ENCODE data around the gene RNF207. TPM values are rescaled to one million over a fixed set of nuclear protein-coding genes. Genes with fewer than 3 reads are reported as not detected.

Gene RNF207
- total RNA-seq, 4 donors from 2014 or later = 56.9 to 153 (median 118) TPM

DNA sequence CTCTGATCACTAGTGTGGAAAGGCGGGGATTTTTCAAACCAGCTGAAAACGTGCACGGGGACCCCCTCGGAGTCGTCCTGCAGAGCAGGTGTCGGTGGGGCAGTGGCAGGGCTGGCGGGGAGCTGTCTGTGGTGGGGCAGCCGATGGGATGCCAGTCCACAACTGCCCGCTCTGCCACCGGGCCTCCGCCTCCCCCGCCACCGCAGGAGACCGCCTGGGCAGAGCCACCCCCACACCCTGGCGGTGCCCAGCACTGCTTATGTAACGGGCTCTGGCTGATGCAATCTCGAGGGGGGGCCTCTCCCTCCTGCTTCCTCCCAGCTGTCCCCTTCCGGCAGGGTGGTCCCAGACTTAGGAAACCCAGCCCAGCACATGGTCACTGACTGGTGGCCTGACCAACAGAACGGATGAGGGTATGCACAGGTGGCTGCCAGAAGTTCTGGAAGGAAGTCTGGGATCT lies 35.1 kb upstream of the RNF207 start:
- H3K27ac ChIP-seq = no peak overlapping the region
- no peak for DNase-seq
- TF ChIP-seq POLR2A (IDR thresholded peaks at IDR 0.05) = no peak
- TF ChIP-seq, protein P1, sequence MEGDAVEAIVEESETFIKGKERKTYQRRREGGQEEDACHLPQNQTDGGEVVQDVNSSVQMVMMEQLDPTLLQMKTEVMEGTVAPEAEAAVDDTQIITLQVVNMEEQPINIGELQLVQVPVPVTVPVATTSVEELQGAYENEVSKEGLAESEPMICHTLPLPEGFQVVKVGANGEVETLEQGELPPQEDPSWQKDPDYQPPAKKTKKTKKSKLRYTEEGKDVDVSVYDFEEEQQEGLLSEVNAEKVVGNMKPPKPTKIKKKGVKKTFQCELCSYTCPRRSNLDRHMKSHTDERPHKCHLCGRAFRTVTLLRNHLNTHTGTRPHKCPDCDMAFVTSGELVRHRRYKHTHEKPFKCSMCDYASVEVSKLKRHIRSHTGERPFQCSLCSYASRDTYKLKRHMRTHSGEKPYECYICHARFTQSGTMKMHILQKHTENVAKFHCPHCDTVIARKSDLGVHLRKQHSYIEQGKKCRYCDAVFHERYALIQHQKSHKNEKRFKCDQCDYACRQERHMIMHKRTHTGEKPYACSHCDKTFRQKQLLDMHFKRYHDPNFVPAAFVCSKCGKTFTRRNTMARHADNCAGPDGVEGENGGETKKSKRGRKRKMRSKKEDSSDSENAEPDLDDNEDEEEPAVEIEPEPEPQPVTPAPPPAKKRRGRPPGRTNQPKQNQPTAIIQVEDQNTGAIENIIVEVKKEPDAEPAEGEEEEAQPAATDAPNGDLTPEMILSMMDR (IDR thresholded peaks at IDR 0.05) = no peak
- no peaks in the 10 kb centered on the region for H3K27me3 ChIP-seq
- no peaks in the 10 kb centered on the region for H3K36me3 ChIP-seq
- no peaks in the 10 kb centered on the region for H3K4me1 ChIP-seq
- H3K4me3 ChIP-seq = no peak overlapping the region
- no peaks in the 10 kb centered on the region for H3K9me3 ChIP-seq

DNA sequence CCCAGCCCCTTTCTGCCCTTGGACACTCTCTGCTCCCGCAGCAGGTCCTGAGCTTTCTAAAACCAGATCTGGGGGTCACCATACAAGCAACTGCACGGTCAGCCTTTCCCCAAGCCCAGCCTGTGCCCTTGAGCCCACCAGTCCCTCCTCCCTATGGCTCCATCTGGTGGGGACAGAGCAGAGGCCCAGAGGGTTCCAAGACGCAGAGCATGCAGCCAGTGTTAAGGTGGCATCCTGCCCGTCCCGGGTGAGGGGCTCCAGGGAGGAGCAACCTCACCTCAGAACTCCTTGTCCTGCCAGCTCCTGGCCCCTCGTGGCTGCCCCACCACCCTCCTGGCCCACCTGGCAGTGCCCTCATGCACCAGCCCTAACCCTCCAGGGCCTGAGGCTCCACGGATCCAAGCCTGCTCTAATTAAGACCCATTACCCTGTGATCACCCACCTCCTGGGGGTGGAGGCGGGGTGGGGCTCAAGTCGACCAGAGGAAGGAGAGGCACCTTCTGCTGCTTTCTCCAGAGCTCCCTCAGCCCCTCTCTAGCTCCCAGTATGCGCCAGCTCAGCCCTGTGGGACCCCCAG lies 34.3 kb upstream of the RNF207 start:
- no peaks in the 10 kb centered on the region for H3K4me1 ChIP-seq
- no peaks in the 10 kb centered on the region for H3K36me3 ChIP-seq
- no peak overlapping the region for H3K27ac ChIP-seq
- no peaks in the 10 kb centered on the region for H3K27me3 ChIP-seq
- TF ChIP-seq POLR2A (IDR thresholded peaks at IDR 0.05) = no peak
- TF ChIP-seq, protein P1 (IDR thresholded peaks at IDR 0.05) = no peak
- H3K4me3 ChIP-seq = no peak overlapping the region
- no peaks in the 10 kb centered on the region for H3K9me3 ChIP-seq
- no peak for DNase-seq

DNA sequence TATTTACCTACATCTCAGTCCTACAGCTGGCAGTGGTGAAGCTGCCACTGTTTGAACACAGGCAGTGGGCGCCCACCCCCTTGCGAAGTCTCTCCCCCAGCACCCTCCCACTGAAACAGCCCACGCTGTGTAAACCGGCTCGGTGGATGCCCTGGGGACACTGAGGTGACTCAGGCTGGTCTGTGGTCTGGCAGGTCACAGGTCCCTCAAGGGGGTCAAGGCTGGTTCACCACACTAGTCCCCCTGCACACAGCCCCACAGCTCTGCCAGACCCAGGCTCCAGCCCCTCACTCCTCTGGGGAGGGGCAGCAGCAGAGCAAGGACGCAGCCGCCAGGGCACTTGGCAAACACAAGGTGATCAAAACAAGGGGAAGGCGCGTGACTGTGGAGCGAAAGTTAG lies 33.4 kb upstream of the RNF207 start:
- H3K36me3 ChIP-seq = no peaks in the 10 kb centered on the region
- H3K4me3 ChIP-seq = no peak overlapping the region
- no peak for DNase-seq
- H3K27me3 ChIP-seq = peaks cover 0 to 5% of the 10 kb centered on the region in 2 donors
- no peaks in the 10 kb centered on the region for H3K9me3 ChIP-seq
- no peak overlapping the region for H3K27ac ChIP-seq
- no peak for TF ChIP-seq POLR2A (IDR thresholded peaks at IDR 0.05)
- TF ChIP-seq, protein P1 (IDR thresholded peaks at IDR 0.05) = no peak
- no peaks in the 10 kb centered on the region for H3K4me1 ChIP-seq

DNA sequence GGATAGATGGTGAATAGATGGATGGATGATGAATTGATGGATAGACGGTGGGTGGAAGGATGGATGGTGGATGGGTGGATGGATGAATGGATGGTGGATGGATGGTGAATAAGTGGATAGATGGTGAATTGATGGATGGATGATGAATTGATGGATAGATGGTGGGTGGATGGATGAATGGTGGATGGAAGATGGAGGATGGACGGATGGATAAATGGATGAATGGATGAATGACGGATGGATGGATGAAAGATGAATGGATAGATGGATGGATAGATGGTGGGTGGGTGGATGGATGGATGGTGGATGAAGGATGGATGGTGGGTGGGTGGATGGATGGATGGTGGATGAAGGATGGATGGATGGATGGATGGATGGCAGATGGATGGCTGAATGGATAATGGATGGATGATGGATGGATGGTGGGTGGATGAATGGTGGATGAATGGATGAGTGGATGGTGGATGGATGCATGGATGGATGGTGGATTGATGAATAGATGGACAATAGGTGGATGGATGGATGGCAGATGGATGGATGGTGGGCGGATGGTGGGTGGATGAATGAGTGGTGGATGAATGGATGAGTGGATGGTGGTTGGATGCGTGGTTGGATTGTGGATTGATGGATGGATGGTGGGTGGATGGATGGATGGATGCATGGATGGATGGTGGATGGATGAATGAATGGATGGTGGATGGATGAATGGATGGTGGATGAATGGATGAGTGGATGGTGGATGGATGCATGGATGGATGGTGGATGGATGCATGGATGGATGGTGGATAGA lies 31.1 kb upstream of the RNF207 start:
- Histone ChIP-seq H3K27me3 (peaks cover 0 to 23% of the 10 kb centered on the region in 2 donors), H3K4me3 (no peak overlapping the region), H3K27ac (no peak overlapping the region), H3K36me3 (no peaks in the 10 kb centered on the region), H3K4me1 (peaks cover 0 to 11% (median 3%) of the 10 kb centered on the region in 4 donors), H3K9me3 (no peaks in the 10 kb centered on the region)
- DNase-seq = no peak
- no peak for TF ChIP-seq POLR2A (IDR thresholded peaks at IDR 0.05)
- TF ChIP-seq, protein P1 (IDR thresholded peaks at IDR 0.05) = no peak

DNA sequence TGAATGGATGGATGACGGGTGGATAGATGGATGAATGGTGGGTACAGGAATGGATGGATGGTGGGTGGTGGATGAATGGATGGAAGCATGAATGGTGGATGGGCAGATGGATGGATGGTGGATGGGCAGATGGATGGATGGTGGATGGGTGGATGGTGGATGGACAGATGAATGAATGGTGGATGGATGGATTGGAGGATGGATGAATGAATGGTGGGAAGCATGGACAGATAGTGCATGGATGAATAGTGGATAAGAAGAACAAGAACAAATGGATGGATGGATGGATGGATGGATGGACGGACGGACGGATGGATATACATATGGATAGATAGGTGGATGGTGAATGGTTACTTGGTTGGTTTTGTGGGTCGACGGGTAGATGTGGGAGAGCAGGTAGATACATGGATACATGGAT lies 30.5 kb upstream of the RNF207 start:
- Histone ChIP-seq H3K27me3 (peaks cover 0 to 29% of the 10 kb centered on the region in 2 donors), H3K27ac (no peak overlapping the region), H3K4me1 (peaks cover 0 to 17% (median 6%) of the 10 kb centered on the region in 4 donors), H3K36me3 (no peaks in the 10 kb centered on the region), H3K4me3 (no peak overlapping the region), H3K9me3 (no peaks in the 10 kb centered on the region)
- DNase-seq = no peak
- TF ChIP-seq, protein P1 (IDR thresholded peaks at IDR 0.05) = no peak
- no peak for TF ChIP-seq POLR2A (IDR thresholded peaks at IDR 0.05)
